ENCODE measurements around the gene ANKMY1. TPM values are rescaled to one million over a fixed set of nuclear protein-coding genes. Genes with fewer than 3 reads are reported as not detected.

The ANKMY1 gene, protein sequence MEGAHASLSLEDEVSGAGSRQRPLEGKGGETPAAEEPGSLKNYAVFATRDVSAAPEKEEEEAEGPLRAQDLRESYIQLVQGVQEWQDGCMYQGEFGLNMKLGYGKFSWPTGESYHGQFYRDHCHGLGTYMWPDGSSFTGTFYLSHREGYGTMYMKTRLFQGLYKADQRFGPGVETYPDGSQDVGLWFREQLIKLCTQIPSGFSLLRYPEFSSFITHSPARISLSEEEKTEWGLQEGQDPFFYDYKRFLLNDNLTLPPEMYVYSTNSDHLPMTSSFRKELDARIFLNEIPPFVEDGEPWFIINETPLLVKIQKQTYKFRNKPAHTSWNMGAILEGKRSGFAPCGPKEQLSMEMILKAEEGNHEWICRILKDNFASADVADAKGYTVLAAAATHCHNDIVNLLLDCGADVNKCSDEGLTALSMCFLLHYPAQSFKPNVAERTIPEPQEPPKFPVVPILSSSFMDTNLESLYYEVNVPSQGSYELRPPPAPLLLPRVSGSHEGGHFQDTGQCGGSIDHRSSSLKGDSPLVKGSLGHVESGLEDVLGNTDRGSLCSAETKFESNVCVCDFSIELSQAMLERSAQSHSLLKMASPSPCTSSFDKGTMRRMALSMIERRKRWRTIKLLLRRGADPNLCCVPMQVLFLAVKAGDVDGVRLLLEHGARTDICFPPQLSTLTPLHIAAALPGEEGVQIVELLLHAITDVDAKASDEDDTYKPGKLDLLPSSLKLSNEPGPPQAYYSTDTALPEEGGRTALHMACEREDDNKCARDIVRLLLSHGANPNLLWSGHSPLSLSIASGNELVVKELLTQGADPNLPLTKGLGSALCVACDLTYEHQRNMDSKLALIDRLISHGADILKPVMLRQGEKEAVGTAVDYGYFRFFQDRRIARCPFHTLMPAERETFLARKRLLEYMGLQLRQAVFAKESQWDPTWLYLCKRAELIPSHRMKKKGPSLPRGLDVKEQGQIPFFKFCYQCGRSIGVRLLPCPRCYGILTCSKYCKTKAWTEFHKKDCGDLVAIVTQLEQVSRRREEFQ
- 10 to 100 TPM; 10.5 to 14.9 (median 11.4) TPM for polyA plus RNA-seq (ENCODE audit: insufficient read length in 3 of 3)
- long read RNA-seq, donor 1: 0 reads
- long read RNA-seq, donor 2, partial matches to known transcripts: 0 of 2 reads
- long read RNA-seq, donor 2, other reads (novel, unspliced or antisense): 0 of 2 reads
- long read RNA-seq, donor 3, partial matches to known transcripts: 0 of 2 reads
- long read RNA-seq, donor 3, other reads (novel, unspliced or antisense): 0 of 2 reads
- long read RNA-seq, donor 4: 0 reads
- long read RNA-seq, donor 5: 0 reads
- long read RNA-seq, donor 6, full-length matches to known transcripts: 2 of 72 reads
- long read RNA-seq, donor 6, partial matches to known transcripts: 70 of 72 reads
- long read RNA-seq, donor 6, other reads (novel, unspliced or antisense): 0 of 72 reads
- long read RNA-seq, donor 7: 0 reads
- long read RNA-seq, donor 8, full-length matches to known transcripts: 4 of 4 reads
- long read RNA-seq, donor 8, partial matches to known transcripts: 0 of 4 reads
- long read RNA-seq, donor 8, other reads (novel, unspliced or antisense): 0 of 4 reads
- long read RNA-seq, donor 9, partial matches to known transcripts: 0 of 6 reads
- long read RNA-seq, donor 9, other reads (novel, unspliced or antisense): 5 of 6 reads
- long read RNA-seq, donor 10, partial matches to known transcripts: 0 of 1 reads
- long read RNA-seq, donor 10, other reads (novel, unspliced or antisense): 0 of 1 reads
- long read RNA-seq, donor 11, partial matches to known transcripts: 0 of 3 reads
- long read RNA-seq, donor 11, other reads (novel, unspliced or antisense): 0 of 3 reads
- long read RNA-seq, donor 12, full-length matches to known transcripts: 2 of 2 reads
- long read RNA-seq, donor 12, partial matches to known transcripts: 0 of 2 reads
- long read RNA-seq, donor 12, other reads (novel, unspliced or antisense): 0 of 2 reads
- long read RNA-seq, donor 13, partial matches to known transcripts: 24 of 26 reads
- long read RNA-seq, donor 13, other reads (novel, unspliced or antisense): 0 of 26 reads
- long read RNA-seq, donor 14, full-length matches to known transcripts: 3 of 20 reads
- long read RNA-seq, donor 14, partial matches to known transcripts: 0 of 20 reads
- long read RNA-seq, donor 14, other reads (novel, unspliced or antisense): 17 of 20 reads
- long read RNA-seq, donor 15: 0 reads
- long read RNA-seq, donor 16, partial matches to known transcripts: 21 of 75 reads
- long read RNA-seq, donor 16, other reads (novel, unspliced or antisense): 53 of 75 reads

DNA sequence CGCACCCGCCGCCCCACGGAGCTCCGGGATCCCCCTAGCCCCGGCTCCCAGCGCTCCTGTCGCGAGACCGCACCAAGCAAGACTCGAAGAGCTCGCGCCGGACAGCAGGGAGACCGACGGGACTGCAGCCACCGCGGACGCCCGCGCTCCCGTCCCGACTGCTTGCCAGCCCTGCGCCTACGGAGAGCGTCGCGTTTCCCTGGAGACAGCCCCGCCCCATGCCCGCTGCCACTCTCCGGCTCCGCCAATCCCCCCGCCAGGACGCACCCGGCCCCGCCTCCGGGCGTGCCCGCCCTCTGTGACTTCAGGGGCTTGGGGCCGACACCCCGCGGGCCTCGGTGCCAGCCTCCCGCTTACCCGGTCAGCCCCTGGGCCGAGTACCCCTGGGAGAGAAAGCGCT, at the start of gene ANKMY1:
Gene ANKMY1 (minus strand): TSS at position 181 of the 400 bp plus-strand sequence. CDS start 653 bp downstream, outside the sequence.
- peak in 4 of 11 donors; percentile 55 to 69 (median 61) for DNase-seq (ENCODE audit: extremely low read depth in 1 of 11, low read depth in 9 of 11, low spot score in 4 of 11)

DNA sequence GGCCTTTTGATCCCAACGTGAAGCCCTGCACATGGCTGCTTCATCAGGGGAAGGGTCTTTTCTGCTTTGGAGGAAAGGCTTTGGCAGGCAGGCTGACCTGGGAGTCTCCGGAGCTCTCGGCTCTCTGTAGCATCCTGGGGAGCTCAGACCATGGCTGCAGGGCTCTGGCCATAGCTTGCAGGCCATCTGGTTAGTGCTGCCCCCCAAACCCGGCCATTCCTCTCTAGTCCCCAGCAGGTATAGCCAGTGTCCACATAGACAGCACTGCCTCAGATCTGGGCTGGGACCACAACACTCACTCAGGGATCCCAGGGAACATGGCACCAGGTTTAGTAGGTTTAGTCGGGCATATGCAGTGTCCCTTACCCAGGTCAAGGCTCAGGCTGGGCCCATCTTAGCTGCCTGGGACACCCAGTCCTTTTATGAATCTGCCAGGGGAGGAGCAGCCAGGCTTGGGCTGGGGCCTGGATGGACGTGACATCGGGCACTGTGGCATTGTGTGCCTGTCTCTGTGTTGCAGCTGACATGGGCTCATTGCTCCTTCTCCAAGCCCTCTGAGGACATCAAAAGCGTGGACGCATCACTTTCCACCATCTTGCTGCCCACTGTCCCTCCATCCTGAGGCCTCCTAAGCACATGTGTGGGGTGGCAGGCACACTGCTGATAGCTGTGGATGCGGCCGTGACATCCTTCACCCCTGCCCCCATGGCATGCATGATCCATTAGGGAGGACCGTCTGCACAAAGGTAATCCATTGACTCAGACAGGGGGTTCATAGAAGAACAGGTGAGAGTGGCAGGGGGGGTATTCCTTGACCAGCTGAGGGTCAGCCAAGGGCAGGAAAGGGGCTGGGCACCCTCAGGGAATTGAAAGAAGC, 48.3 kb upstream of the ANKMY1 start:
- no peak for DNase-seq (ENCODE audit: extremely low read depth in 1 of 11, low read depth in 9 of 11, low spot score in 4 of 11)

DNA sequence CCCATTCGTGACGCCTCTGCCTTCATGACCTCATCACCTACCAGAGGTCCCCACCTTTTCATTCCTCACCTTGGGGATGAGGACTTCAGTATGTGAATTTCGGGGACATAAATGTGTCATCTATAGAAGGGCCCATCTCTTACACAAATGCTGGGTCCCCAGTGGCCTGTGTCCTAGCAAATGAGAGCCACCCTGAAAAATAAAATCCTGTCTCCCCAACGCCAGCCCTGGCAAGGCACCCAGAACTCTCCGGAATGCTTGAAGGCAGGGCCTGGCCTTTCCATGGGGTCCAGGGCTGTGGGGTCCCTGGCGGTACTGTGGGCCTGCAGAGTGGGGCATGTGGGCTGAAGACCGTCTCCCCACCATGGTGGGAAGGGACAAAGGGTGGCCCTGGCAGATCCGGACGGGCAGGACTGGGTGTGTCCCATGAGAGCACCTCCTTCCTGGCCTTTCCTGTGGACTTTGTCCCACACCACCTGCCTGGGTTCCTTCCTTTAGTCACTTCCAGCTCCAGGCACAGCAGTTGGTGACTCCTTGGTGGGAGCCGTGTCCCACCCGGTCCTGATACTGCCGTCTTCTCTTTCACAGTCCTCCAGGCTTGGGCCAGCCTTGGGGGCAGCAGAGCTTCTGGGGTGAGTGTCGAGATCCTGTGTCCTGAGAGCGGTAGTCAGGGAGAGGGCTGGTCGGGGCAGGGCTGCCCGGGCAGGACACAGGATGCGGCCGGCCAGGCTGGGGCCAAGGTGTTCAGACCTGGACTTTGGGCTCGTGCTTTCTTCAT, 47.3 kb upstream of the ANKMY1 start:
- no peak for DNase-seq (ENCODE audit: extremely low read depth in 1 of 11, low read depth in 9 of 11, low spot score in 4 of 11)

DNA sequence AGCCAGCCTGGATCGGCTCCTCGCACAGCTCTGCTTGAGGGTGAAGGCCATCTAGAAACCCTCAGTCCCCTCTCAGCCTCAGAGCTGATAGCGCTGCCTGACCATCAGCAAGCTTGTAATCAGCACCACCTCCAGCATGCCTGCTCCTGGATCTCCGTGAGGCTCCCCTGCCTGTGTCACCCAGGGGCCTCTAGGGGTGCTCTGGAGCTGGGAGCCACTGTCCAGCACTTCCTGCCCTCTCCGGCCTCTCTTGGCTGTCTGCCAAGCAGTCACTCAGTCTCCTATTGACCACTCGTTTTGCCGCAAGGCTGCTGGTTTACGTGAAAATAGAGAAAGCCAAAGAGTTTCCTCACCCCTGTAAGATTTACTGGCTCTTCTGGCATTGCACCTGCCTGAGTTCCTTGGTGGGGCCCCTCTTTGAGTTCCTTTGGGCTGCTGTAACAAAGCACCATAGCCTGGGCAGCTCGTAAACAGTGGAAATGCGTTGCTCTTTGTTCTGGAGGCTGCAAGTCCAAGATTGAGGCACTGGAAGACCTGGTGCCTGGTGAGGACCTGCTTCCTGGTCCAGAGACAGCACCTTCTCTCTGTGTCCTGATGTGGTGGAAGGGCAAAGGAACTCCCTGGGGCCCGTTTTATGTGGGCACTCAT, 46.6 kb upstream of the ANKMY1 start:
- DNase-seq (ENCODE audit: extremely low read depth in 1 of 11, low read depth in 9 of 11, low spot score in 4 of 11): peak in 9 of 11 donors; percentile 24 to 73 (median 63)

DNA sequence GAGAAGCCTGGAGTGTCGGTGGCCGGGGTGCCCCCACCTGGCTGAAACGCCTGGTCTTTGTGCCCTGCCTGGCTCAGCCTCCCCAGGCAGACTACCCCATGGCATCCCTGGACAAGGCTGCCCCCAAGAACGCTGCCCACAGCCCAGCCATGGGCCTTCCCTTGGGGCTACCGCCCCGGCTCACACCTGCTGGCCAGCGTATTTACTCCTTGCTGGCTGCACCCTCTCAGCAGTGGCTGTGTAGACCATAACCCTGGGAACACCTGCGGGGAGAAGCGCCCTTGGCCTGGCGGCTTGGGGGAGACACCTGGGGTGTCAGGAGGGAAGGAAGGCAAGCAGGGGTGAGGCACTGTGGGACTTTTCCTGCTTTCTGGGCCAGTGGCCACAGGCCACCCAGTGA, 46.1 kb upstream of the ANKMY1 start:
- DNase-seq (ENCODE audit: extremely low read depth in 1 of 11, low read depth in 9 of 11, low spot score in 4 of 11): no peak

DNA sequence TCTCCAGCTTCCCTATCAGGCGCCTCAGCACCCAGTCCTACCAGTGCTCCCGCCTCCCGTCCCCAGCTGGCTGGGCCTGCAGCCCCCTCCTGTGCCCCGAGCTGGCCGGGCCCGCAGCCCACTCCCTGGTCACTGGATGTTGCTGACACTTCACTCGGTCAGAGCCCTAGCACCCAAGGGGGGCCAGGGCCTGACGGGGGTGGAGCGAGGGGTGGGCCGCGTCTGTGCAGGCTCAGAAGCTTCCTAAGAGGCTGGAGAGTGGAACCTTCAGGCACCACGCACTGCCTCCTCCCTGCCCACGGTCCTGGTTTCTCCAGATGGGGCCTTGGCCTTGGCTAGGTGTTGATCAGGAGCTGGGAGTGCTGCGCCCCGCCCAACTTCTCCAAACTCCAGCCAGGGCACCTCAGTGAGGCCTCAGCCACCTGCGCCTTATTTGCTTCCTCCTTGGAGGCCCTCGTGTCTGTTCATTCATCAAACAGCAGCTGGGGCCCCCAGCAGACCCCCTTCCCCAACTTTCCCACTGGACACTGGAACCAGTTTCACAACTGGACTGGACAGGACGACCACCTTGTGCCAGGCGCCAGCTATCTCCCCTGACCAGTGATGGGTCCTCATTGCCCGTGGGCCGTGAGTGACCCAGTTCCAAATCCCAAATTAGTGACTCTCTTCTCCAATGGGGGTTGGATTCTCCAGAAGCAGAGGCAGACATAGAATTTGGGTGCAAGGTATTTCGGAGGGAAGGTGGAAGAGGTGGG, 45.5 kb upstream of the ANKMY1 start:
- DNase-seq (ENCODE audit: extremely low read depth in 1 of 11, low read depth in 9 of 11, low spot score in 4 of 11): no peak

DNA sequence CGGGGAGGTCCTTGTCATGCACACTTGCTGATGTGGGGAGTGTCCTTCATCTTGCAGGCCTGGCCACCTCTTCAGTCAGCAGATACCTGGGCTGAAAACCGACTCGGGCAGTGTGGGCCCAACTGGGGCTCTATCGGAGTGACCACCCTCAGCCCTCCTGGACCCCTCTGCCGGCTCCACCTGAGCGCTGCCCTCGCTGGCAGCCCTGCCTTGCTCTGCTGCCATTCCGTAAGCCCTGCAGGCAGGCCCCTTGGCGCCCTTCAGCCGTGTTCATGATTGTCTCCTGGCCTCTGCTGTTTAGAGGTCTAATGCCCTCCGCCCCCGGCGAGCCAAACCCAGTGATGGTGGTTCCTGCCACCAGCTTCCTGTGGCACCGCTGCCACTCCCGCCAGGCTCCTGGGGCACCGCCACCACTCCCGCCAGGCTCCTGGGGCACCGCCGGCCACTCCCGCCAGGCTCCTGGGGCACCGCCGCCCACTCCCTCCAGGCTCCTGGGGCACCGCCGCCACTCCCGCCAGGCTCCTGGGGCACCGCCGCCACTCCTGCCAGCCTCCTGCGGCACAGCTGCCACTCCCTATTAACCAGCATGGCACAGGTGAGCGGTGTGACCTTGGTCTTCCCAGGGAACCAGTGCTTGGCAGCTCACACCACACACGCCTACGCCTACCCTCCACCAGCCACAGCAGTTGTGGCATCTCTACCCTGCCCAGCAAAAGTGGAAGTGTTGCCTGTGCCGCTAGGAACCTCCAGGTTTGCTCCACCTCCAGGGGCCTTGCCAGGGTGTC, 44.7 kb upstream of the ANKMY1 start:
- DNase-seq (ENCODE audit: extremely low read depth in 1 of 11, low read depth in 9 of 11, low spot score in 4 of 11): no peak

DNA sequence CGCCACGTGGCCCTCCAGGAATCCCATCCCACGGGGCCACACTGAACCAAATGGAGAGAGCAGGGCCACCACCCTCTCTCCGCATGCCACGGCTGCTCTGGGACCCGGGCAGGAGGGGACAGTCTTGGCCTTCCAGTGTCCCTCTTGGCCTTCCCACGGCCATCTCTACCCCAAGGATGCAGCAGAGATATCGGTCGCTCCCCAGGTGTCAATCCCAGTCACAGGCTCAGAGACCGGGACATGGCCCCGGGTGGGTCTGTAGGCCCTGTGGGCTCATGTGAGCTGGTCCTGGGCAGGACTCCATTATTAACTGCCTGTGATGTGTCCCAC, 44.0 kb upstream of the ANKMY1 start:
- no peak for DNase-seq (ENCODE audit: extremely low read depth in 1 of 11, low read depth in 9 of 11, low spot score in 4 of 11)

DNA sequence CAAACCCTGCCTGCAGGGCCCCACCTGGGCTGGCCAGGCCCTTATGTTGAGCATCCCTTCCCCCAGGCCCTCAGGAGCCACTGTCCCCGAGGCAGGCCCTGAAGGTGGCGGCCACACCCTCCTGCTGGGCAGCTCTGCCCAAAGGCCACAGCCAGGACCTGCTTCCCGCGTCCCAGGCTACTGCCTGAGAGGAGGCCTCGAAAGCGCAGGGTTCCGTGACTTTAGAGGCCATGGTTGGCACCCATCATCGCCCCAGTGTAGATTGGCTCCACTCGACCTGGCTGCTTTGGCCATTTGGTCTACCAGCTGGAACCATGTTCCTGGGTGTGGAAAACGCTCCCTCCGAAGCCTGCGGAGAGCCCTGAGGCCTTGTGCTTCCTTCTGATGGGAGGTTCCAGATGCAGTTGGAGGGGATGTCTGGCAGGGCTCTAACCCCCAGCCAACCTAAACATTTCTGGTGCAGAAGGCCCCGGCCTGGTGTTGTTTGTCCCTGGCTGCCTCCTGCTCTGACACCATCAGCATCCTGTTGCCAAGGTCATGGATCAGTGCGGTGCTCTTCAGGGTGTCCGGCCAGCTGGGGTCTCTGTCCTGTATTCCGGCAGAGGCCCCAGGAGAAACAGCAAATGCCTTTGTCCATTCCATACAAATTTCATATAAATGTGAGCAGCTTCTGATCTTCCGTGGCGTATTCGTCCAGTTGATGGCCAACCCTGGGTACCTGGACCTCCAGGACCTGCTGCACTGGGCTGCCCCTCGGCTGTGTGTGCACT, 43.5 kb upstream of the ANKMY1 start:
- no peak for DNase-seq (ENCODE audit: extremely low read depth in 1 of 11, low read depth in 9 of 11, low spot score in 4 of 11)

DNA sequence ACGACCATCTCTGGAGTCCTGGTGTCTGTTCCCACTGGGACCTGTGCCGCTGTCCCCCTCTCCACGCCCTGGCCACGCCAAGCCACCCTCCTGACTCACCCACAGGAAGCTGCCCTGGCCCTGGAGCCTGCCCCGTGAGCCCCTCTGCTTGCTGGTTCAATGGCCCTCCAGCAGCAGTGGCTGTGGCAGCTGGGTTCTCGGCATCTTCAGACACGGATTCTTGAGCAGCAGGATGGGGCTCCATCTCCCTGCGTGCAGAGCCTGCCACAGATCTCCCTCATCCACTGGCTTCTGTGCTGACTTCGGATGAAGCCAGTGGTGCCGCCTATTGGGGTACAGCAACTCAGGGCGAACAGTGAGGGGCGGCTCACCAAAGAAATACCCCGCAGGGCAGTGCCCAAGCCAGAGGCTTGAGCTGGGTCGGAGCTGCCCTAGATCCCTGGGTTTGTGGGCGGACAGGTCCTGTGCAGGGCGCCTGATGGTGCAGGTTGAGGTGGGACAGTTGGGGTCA, 42.7 kb upstream of the ANKMY1 start:
- no peak for DNase-seq (ENCODE audit: extremely low read depth in 1 of 11, low read depth in 9 of 11, low spot score in 4 of 11)

DNA sequence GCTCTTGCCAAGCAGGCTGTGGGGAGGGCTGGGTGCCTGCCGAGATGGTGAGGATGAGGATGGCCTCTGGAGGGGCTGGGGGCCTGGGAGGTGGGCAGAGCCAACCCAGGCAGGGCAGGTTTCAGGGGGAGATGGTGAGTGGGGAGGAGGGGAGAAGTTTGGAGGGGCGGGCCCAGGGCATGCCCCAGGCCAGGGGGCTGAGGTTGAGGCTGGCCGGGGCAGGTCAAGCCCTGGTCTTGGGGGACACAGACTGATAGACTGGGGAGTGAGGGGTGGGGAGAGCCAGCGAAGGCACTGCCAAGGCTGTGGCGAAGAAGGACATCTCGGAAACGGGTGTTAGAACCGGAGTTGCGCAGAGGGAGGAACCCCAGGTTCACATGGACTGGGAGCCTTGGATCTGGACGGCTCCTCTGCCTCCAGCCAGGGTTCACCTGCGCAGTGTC, 41.4 kb upstream of the ANKMY1 start:
- DNase-seq (ENCODE audit: extremely low read depth in 1 of 11, low read depth in 9 of 11, low spot score in 4 of 11): no peak

DNA sequence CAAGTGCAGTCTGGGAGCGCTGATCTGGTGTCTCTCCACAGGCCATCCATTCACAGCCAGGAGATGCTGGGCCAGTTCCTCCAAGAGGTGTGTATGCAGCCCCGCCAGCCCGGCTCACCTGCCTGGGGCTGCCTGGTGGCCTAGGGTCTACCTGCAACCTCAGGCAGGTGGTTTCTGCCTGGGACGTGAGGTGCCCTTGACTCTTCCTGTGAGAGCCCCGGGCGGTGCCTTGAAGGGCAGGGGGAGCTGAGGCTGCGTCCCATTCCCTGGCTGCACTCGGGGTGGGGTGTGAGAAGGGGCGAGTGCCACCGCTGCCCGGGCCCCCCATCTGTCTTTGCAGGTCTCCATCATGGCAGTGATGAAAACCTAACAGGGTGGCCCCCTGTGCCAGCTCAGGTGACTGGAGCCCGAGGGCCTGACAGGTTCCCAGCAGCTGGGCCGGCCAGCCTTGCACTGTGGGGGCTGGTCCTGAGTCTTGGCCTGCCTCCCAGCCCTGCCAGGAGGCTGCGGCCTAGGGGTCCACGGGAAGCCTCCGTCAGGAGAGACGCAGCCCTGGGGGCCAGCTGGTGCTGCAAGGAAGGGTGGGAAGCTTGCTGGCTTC, 40.6 kb upstream of the ANKMY1 start:
- DNase-seq (ENCODE audit: extremely low read depth in 1 of 11, low read depth in 9 of 11, low spot score in 4 of 11): no peak
